ENCODE measurements around the gene PDE6B. TPM values are rescaled to one million over a fixed set of nuclear protein-coding genes. Genes with fewer than 3 reads are reported as not detected.

The PDE6B gene
- total RNA-seq, 1 experiment from 2014 or later, result not detected

- no peaks in the 10 kb centered on the region for H3K79me2 ChIP-seq (ENCODE audit: low read length)
- H3K4me3 ChIP-seq (ENCODE audit: low read length), result no peak overlapping the region
- ChIA-PET POLR2A (ENCODE audit: unreplicated experiment) (no interaction called here), CTCF (no interaction called here)
- H3K9ac ChIP-seq (ENCODE audit: low read length), result no peak overlapping the region
- H3K36me3 ChIP-seq (ENCODE audit: low read depth, low read length), result no peaks in the 10 kb centered on the region
- no peak overlapping the region for H2AFZ ChIP-seq (ENCODE audit: low read length)
- no TSS peak for BruUV-seq (replicated peaks)
- no peaks in the 10 kb centered on the region for H3K9me2 ChIP-seq (replicated peaks; ENCODE audit: low read length)
- no peaks in the 10 kb centered on the region for H3F3A ChIP-seq (ENCODE audit: low read length, unreplicated experiment)
- H3K27ac ChIP-seq (ENCODE audit: low read length), result no peak overlapping the region
- H3K4me2 ChIP-seq (ENCODE audit: low read length), result no peak overlapping the region
- ATAC-seq, result no peak
- no peaks in the 10 kb centered on the region for H3K27me3 ChIP-seq (ENCODE audit: low read length)
- intact Hi-C loops (cut with micrococcal nuclease), result no loop called here
- H4K20me1 ChIP-seq (ENCODE audit: low read length), result no peaks in the 10 kb centered on the region
- H3K4me1 ChIP-seq (ENCODE audit: insufficient read depth, low read length), result peaks cover 19% of the 10 kb centered on the region
- H3K9me3 ChIP-seq (ENCODE audit: low read length), result no peaks in the 10 kb centered on the region
- TF ChIP-seq EZH2 (IDR thresholded peaks at IDR 0.05; ENCODE audit: low read length, unreplicated experiment), result no peak
- TF ChIP-seq EZH2phosphoT487 (IDR thresholded peaks at IDR 0.05; ENCODE audit: borderline replicate concordance, low read length), result no peak
- TF ChIP-seq CTCF (conservative IDR thresholded peaks at IDR 0.05; ENCODE audit: low read depth, low read length), result no peak
- DNase-seq, result no peak
Observed at GRCh38 chr4:613126-613525, 12.2 kb upstream of the PDE6B start.

- no peaks in the 10 kb centered on the region for H4K20me1 ChIP-seq (ENCODE audit: low read length)
- H3K4me3 ChIP-seq (ENCODE audit: low read length), result no peak overlapping the region
- ATAC-seq (no peak), DNase-seq (no peak)
- intact Hi-C loops (cut with micrococcal nuclease), result no loop called here
- H3K27me3 ChIP-seq (ENCODE audit: low read length), result peaks cover 5% of the 10 kb centered on the region; the same call in 1 of the 2 replicates
- TF ChIP-seq CTCF (conservative IDR thresholded peaks at IDR 0.05; ENCODE audit: low read depth, low read length), result no peak
- no peaks in the 10 kb centered on the region for H3K9me3 ChIP-seq (ENCODE audit: low read length)
- no peaks in the 10 kb centered on the region for H3F3A ChIP-seq (ENCODE audit: low read length, unreplicated experiment)
- peaks cover 6% of the 10 kb centered on the region; the same call in 1 of the 2 replicates for H3K4me1 ChIP-seq (ENCODE audit: insufficient read depth, low read length)
- H3K36me3 ChIP-seq (ENCODE audit: low read depth, low read length), result no peaks in the 10 kb centered on the region
- ChIA-PET POLR2A (ENCODE audit: unreplicated experiment) (no interaction called here), CTCF (interaction anchor here (0.7 kb wide), 1 partner anchor 13 kb away, joined by 5 read pairs; no protein-coding TSS in a partner anchor)
- no TSS peak for BruUV-seq (replicated peaks)
- H3K27ac ChIP-seq (ENCODE audit: low read length), result no peak overlapping the region
- H3K9ac ChIP-seq (ENCODE audit: low read length), result no peak overlapping the region
- H3K79me2 ChIP-seq (ENCODE audit: low read length), result no peaks in the 10 kb centered on the region
- H3K9me2 ChIP-seq (replicated peaks; ENCODE audit: low read length), result no peaks in the 10 kb centered on the region
- H3K4me2 ChIP-seq (ENCODE audit: low read length), result no peak overlapping the region
- H2AFZ ChIP-seq (ENCODE audit: low read length), result no peak overlapping the region
Observed at GRCh38 chr4:616091-616490, 9.3 kb upstream of the PDE6B start.

GRCh38 chr4:616911-617643 lies 8.3 kb upstream of the PDE6B start:
- Histone ChIP-seq H3K9me3 (ENCODE audit: low read length) (no peaks in the 10 kb centered on the region), H3K27ac (ENCODE audit: low read length) (no peak overlapping the region), H3K9ac (ENCODE audit: low read length) (no peak overlapping the region), H3K4me1 (ENCODE audit: insufficient read depth, low read length) (peaks cover 4% of the 10 kb centered on the region; the same call in 1 of the 2 replicates), H3K36me3 (ENCODE audit: low read depth, low read length) (no peaks in the 10 kb centered on the region), H3F3A (ENCODE audit: low read length, unreplicated experiment) (no peaks in the 10 kb centered on the region), H4K20me1 (ENCODE audit: low read length) (no peaks in the 10 kb centered on the region), H3K4me3 (ENCODE audit: low read length) (no peak overlapping the region), H2AFZ (ENCODE audit: low read length) (no peak overlapping the region), H3K79me2 (ENCODE audit: low read length) (no peaks in the 10 kb centered on the region), H3K9me2 (replicated peaks; ENCODE audit: low read length) (no peaks in the 10 kb centered on the region), H3K27me3 (ENCODE audit: low read length) (peaks cover 5% of the 10 kb centered on the region; the same call in 1 of the 2 replicates), H3K4me2 (ENCODE audit: low read length) (no peak overlapping the region)
- BruUV-seq (replicated peaks), result no TSS peak
- CTCF ChIA-PET, result no interaction called here
- POLR2A ChIA-PET (ENCODE audit: unreplicated experiment), result no interaction called here
- intact Hi-C loops (cut with micrococcal nuclease), result no loop called here
- no peak for DNase-seq
- no peak for TF ChIP-seq CTCF (conservative IDR thresholded peaks at IDR 0.05; ENCODE audit: low read depth, low read length)
- no peak for TF ChIP-seq EZH2phosphoT487 (IDR thresholded peaks at IDR 0.05; ENCODE audit: borderline replicate concordance, low read length)
- no peak for TF ChIP-seq EZH2 (IDR thresholded peaks at IDR 0.05; ENCODE audit: low read length, unreplicated experiment)
- no peak for ATAC-seq

Measured in PC-3 (cell line).